Liver (tissue), 3 donors: ENCODE measurements around the gene ANKS3.

Experiments
- ATF3 ChIP-seq: IDR thresholded peaks from 2 replicates; pipeline ENCODE4 v1.6.1; 2016; ENCODE audit warnings: antibody characterized with exemption
- CTCF ChIP-seq: fragments of 150-350 bp; IDR thresholded peaks from 2 replicates; pipeline ENCODE4 v1.5.1; 2017; ENCODE audit warnings: improper control_type of control experiment, low read depth, low read length; ENCODE audit not compliant: missing input control
- EGR1 ChIP-seq, 2 donors: IDR thresholded peaks; 2 replicates each; pipeline ENCODE4 v1.6.1; 2016 to 2018; ENCODE audit warnings: antibody characterized with exemption in 2 of 2, low read depth in 2 of 2
- HNF4G ChIP-seq: IDR thresholded peaks from 2 replicates; pipeline ENCODE4 v1.6.1; 2016; ENCODE audit warnings: antibody characterized with exemption
- JUND ChIP-seq, 2 donors: IDR thresholded peaks; 2 replicates each; pipeline ENCODE4 v1.6.1; 2016; ENCODE audit warnings: antibody characterized with exemption in 2 of 2
- MAX ChIP-seq: IDR thresholded peaks from 2 replicates; pipeline ENCODE4 v1.6.1; 2016; ENCODE audit warnings: antibody characterized with exemption
- RAD21 ChIP-seq, 2 donors: IDR thresholded peaks; 2 replicates each; pipeline ENCODE4 v1.6.1; 2016; ENCODE audit warnings: antibody characterized with exemption in 2 of 2, mild to moderate bottlenecking in 2 of 2
- REST ChIP-seq: IDR thresholded peaks from 2 replicates; pipeline ENCODE4 v1.6.1; 2016; ENCODE audit warnings: antibody characterized with exemption, mild to moderate bottlenecking
- RXRA ChIP-seq, 2 donors: IDR thresholded peaks; 2 replicates each; pipeline ENCODE4 v1.6.1; 2017 to 2018; ENCODE audit warnings: antibody characterized with exemption in 2 of 2, mild to moderate bottlenecking in 1 of 2
- TAF1 ChIP-seq: conservative IDR thresholded peaks from 2 replicates; pipeline ENCODE4 v1.6.1; 2016; ENCODE audit warnings: antibody characterized with exemption, mild to moderate bottlenecking
- YY1 ChIP-seq: IDR thresholded peaks from 2 replicates; pipeline ENCODE4 v1.6.1; 2016; ENCODE audit warnings: antibody characterized with exemption, mild to moderate bottlenecking
- ZBTB33 ChIP-seq: IDR thresholded peaks from 2 replicates; pipeline ENCODE4 v1.6.1; 2016; ENCODE audit warnings: antibody characterized with exemption
- donor health status: healthy.
- donor health status: healthy.

- TF ChIP-seq TAF1: no peak
- no peak for TF ChIP-seq YY1
- no peak for TF ChIP-seq CTCF
- TF ChIP-seq MAX: no peak
- no peak for TF ChIP-seq REST
- TF ChIP-seq ATF3: no peak
- TF ChIP-seq HNF4G: no peak
- no peak for TF ChIP-seq RAD21 (IDR thresholded peaks at IDR 0.05)
- no peak for TF ChIP-seq JUND (IDR thresholded peaks at IDR 0.05)
- no peak for TF ChIP-seq ZBTB33
- no peak for TF ChIP-seq EGR1 (IDR thresholded peaks at IDR 0.05; ENCODE audit: low read depth in 2 of 2)
- TF ChIP-seq RXRA (IDR thresholded peaks at IDR 0.05): no peak
Observed at GRCh38 chr16:4726616-4727015, 7.5 kb downstream of the ANKS3 start.
